GM10248 (cell line): ENCODE data around the gene KAT2B.

ENCODE experiments used
- CTCF ChIA-PET: fragments of 300-600 bp; sonication (Branson Sonifier 250); formaldehyde crosslinking; extraction: SDS; loops from one replicate; lab custom pipeline; 2021; ENCODE audit warnings: antibody characterized with exemption; lab: Yijun Ruan, JAX
- POLR2A ChIA-PET: fragments of 350-650 bp; sonication (Branson Sonifier 250); formaldehyde crosslinking; extraction: SDS; loops from one replicate; lab custom pipeline; 2020; ENCODE audit warnings: antibody characterized with exemption; lab: Yijun Ruan, JAX
- DNase-seq: peaks from one replicate; pipeline ENCODE4 v3.0.0; 2012; ENCODE audit errors: extremely low spot score
- TF ChIP-seq, protein P1 (sequence below): IDR thresholded peaks from 2 replicates; pipeline ENCODE4 v1.5.1; 2012; ENCODE audit warnings: mild to moderate bottlenecking, low read depth; ENCODE audit errors: extremely low read depth, missing control alignments, control extremely low read depth

The KAT2B gene

DNA sequence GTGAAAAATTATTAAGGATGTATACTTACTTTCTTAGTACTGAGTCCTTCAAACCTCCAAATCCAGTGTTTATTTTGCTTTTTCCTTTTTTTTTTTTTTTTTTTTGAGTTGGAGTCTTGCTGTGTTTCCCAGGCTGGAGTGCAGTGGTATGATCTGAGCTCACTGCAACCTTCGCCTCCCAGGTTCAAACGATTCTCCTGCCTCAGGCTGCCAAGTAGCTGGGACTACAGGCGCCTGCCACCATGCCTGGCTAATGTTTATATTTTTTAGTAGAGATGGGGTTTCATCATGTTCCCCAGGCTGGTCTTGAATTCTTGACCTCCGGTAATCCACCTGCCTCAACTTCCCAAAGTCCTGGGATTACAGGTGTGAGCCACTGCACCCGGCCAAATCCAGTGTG, 67.5 kb downstream of the KAT2B start:
- TF ChIP-seq, protein P1, sequence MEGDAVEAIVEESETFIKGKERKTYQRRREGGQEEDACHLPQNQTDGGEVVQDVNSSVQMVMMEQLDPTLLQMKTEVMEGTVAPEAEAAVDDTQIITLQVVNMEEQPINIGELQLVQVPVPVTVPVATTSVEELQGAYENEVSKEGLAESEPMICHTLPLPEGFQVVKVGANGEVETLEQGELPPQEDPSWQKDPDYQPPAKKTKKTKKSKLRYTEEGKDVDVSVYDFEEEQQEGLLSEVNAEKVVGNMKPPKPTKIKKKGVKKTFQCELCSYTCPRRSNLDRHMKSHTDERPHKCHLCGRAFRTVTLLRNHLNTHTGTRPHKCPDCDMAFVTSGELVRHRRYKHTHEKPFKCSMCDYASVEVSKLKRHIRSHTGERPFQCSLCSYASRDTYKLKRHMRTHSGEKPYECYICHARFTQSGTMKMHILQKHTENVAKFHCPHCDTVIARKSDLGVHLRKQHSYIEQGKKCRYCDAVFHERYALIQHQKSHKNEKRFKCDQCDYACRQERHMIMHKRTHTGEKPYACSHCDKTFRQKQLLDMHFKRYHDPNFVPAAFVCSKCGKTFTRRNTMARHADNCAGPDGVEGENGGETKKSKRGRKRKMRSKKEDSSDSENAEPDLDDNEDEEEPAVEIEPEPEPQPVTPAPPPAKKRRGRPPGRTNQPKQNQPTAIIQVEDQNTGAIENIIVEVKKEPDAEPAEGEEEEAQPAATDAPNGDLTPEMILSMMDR = no peak
- POLR2A ChIA-PET = no interaction called here
- CTCF ChIA-PET = interaction anchor here (1.3 to 1.5 kb wide), 2 partner anchors 14 to 66 kb away, joined by 3 read pairs; no protein-coding TSS in a partner anchor
- no peak for DNase-seq

DNA sequence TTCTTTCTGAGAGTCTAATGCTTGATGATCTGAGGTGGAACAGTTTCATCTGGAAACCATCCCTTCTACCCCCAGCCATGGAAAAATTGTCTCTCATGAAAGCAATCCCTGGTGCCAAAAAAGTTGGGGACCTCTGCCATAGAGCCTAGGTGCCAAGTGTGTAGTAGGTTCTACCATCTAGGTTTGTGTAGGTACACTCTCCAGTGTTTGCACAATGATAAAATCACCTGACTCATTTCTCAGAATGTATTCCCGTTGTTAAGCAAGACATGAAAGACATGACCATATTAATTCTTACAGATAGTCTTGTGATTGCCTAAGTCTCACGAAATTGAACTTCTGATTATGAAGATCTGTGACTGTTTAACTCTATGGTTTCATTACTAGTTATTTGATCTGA, 68.6 kb downstream of the KAT2B start:
- TF ChIP-seq, protein P1 = no peak
- CTCF ChIA-PET = interaction anchor here (1.3 kb wide), 1 partner anchor 67 kb away, joined by 3 read pairs; no protein-coding TSS in a partner anchor
- DNase-seq = no peak
- POLR2A ChIA-PET = no interaction called here

- POLR2A ChIA-PET = no interaction called here
- no peak for DNase-seq
- CTCF ChIA-PET = interaction anchor here (0.8 to 1.2 kb wide), 3 partner anchors 9 to 32 kb away, joined by 3 read pairs; no protein-coding TSS in a partner anchor
- TF ChIP-seq, protein P1 = no peak
Measured at GRCh38 chr3:20110826-20111225, 70.6 kb downstream of the KAT2B start.

DNA sequence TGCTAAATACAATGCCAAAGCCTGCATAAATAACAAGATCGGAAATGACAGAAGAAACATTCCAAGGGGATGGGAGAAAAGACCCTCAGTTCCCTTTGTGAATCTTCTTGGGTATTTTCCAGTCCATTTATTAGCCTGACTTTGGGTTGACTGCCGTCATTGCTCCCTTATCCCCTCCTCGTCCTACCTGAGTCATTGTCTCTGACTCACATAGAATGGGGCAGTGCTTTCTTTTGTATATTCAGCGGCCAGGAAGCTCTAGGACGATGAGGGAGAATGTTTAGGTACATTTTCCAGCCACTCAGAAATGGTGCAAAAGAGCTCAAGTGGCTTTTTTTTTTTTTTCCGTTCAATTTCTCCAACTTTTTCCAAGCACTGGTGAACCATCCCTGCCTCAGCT, 71.6 kb downstream of the KAT2B start:
- CTCF ChIA-PET = interaction anchor here (0.9 to 1.1 kb wide), 2 partner anchors 8 to 9 kb away, joined by 3 read pairs; no protein-coding TSS in a partner anchor
- POLR2A ChIA-PET = no interaction called here
- TF ChIP-seq, protein P1 = no peak
- no peak for DNase-seq

DNA sequence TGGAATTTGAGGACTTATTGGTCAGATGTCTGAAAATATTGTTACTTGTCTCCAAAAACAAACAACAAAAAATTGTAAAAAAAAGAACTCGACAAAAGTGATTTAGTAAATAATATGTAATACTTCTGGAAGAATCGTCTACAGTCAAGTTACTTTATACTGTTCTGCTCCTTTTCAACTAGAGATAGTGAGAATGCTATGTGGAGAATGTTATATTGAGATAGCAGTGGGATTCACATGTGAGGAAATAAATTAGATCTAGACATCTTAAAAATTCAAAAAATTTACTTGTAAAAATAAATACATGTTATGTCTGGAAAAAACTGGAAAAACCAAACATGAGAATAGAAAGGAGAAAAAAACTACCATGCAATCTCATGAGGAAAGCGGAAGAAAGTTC, 80.8 kb downstream of the KAT2B start:
- TF ChIP-seq, protein P1 = no peak
- DNase-seq = no peak
- ChIA-PET CTCF (interaction anchor here (0.9 to 2.5 kb wide), 4 partner anchors 9 to 16 kb away, joined by 3 to 7 read pairs (median 4); no protein-coding TSS in a partner anchor), POLR2A (no interaction called here)

- no peak for DNase-seq
- TF ChIP-seq, protein P1 = no peak
- ChIA-PET POLR2A (no interaction called here), CTCF (no interaction called here)
Measured at GRCh38 chr3:20123131-20123652, 82.9 kb downstream of the KAT2B start.
